SK-N-MC (cell line): ENCODE measurements around the gene DTD1.

ENCODE experiments used
- EZH2 ChIP-seq: fragments of 200-600 bp; sonication (generic); IDR thresholded peaks from one replicate; pipeline ENCODE4 v1.6.1; 2017; ENCODE audit warnings: antibody characterized with exemption
- FOXP2 ChIP-seq: optimal IDR thresholded peaks from 2 replicates; pipeline ENCODE3; 2011; ENCODE audit warnings: mild to moderate bottlenecking, moderate library complexity; ENCODE audit not compliant: insufficient read depth; ENCODE audit errors: extremely low read length, control extremely low read depth
- POLR2AphosphoS5 ChIP-seq: IDR thresholded peaks from 2 replicates; pipeline ENCODE4 v1.6.1; 2012; ENCODE audit warnings: mild to moderate bottlenecking, low read depth, low read length, borderline replicate concordance

DNA sequence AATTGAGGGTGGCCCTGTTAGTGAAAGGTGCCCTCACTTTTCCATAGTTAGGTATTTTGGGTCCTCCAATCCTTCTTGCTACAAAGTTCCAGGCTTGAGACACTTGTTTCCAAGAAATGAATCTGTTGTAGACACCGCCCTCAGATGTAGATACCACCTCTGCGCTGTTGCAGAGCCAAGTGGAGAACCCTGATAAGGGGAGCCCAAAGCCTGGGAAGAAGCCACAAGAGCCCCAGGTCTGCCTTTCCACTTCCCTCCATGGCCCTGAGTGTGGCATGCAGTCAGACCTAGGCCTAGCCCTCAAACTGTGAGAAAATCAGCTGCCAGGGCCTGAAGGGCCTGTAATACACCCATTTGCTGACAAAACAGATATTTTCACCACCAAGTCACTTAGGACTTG, 37.1 kb downstream of the DTD1 start:
- TF ChIP-seq EZH2 (no peak), POLR2AphosphoS5 (no peak), FOXP2 (no peak)
